Neuronal stem cell (in vitro differentiated cells): ENCODE data around the gene SUGT1.

ENCODE experiments used
- DNase-seq: peaks from one replicate; pipeline ENCODE4 v3.0.0-alpha.2; 2013; ENCODE audit warnings: low spot score
- H2AFZ ChIP-seq: one replicate; pipeline ENCODE4 v1.6.1; 2013; ENCODE audit warnings: mild to moderate bottlenecking, low read length, inconsistent platforms
- H2AK5ac ChIP-seq: 2 replicates; pipeline ENCODE4 v1.6.1; 2013; ENCODE audit warnings: low read depth, mild to moderate bottlenecking, inconsistent platforms, low read length, moderate library complexity, mixed read lengths
- H2BK120ac ChIP-seq: 2 replicates; pipeline ENCODE4 v1.6.1; 2013; ENCODE audit warnings: low read depth, mild to moderate bottlenecking, inconsistent platforms, low read length, moderate library complexity, mixed read lengths
- H2BK12ac ChIP-seq: one replicate; pipeline ENCODE4 v1.6.1; 2013; ENCODE audit warnings: low read length, inconsistent platforms
- H2BK15ac ChIP-seq: 2 replicates; pipeline ENCODE4 v1.6.1; 2013; ENCODE audit warnings: mild to moderate bottlenecking, low read length, inconsistent platforms, mixed read lengths
- H2BK5ac ChIP-seq: one replicate; pipeline ENCODE4 v1.6.1; 2013; ENCODE audit warnings: inconsistent platforms, mild to moderate bottlenecking, low read length, moderate library complexity
- H3K14ac ChIP-seq: one replicate; pipeline ENCODE4 v1.6.1; 2013; ENCODE audit warnings: low read length, inconsistent platforms
- H3K18ac ChIP-seq: 2 replicates; pipeline ENCODE4 v1.6.1; 2013; ENCODE audit warnings: low read length, inconsistent platforms
- H3K23ac ChIP-seq: 2 replicates; pipeline ENCODE4 v1.6.1; 2013; ENCODE audit warnings: low read depth, mild to moderate bottlenecking, mixed read lengths, low read length, inconsistent platforms; ENCODE audit not compliant: poor library complexity
- H3K27ac ChIP-seq: replicated peaks from 3 replicates; pipeline ENCODE4 v1.5.1; 2013; ENCODE audit warnings: low read length, inconsistent platforms
- H3K27me3 ChIP-seq, 3 experiments: 2 replicates each; pipeline ENCODE4 v1.6.1; 2013; ENCODE audit warnings: low read length in 3 of 3, mild to moderate bottlenecking in 2 of 3, inconsistent platforms in 1 of 3, low read depth in 1 of 3, mixed read lengths in 1 of 3, moderate library complexity in 1 of 3; ENCODE audit not compliant: control insufficient read depth in 3 of 3, insufficient read depth in 3 of 3
- H3K36me3 ChIP-seq, 2 donors: replicated peaks in 1 of 2; 2 replicates each; pipeline ENCODE4 v1.6.1; 2013; ENCODE audit warnings: low read length in 2 of 2; ENCODE audit not compliant: control insufficient read depth in 2 of 2, insufficient read depth in 2 of 2
- H3K4ac ChIP-seq: 2 replicates; pipeline ENCODE4 v1.6.1; 2013; ENCODE audit warnings: inconsistent platforms, mild to moderate bottlenecking, low read length, moderate library complexity
- H3K4me1 ChIP-seq, 2 donors: 1 replicate in 1 of 2; 2 replicates in 1 of 2; pipeline ENCODE4 v1.6.1; 2013; ENCODE audit warnings: low read length in 2 of 2, low read depth in 1 of 2; ENCODE audit not compliant: control insufficient read depth in 2 of 2, insufficient read depth in 1 of 2
- H3K4me2 ChIP-seq: one replicate; pipeline ENCODE4 v1.6.1; 2013; ENCODE audit warnings: mild to moderate bottlenecking, low read length, inconsistent platforms; ENCODE audit not compliant: insufficient read depth, poor library complexity, severe bottlenecking
- H3K4me3 ChIP-seq, 2 donors: 2 replicates each; pipeline ENCODE4 v1.5.1; 2013; ENCODE audit warnings: low read length in 2 of 2, mild to moderate bottlenecking in 2 of 2, inconsistent platforms in 1 of 2, moderate library complexity in 1 of 2
- H3K79me1 ChIP-seq: one replicate; pipeline ENCODE4 v1.6.1; 2013; ENCODE audit warnings: low read depth, mild to moderate bottlenecking, inconsistent platforms, low read length, moderate library complexity
- H3K9ac ChIP-seq: one replicate; pipeline ENCODE4 v1.6.1; 2013; ENCODE audit warnings: mild to moderate bottlenecking, low read depth, low read length, inconsistent platforms; ENCODE audit not compliant: poor library complexity
- H3K9me3 ChIP-seq, 2 donors: replicated peaks in 1 of 2; 2 replicates each; pipeline versions ENCODE3 to v1.6.1; 2013; ENCODE audit warnings: low read length in 2 of 2, mild to moderate bottlenecking in 2 of 2, inconsistent platforms in 1 of 2, low read depth in 1 of 2, mixed read lengths in 1 of 2, moderate library complexity in 1 of 2; ENCODE audit not compliant: control insufficient read depth in 2 of 2, insufficient read depth in 1 of 2
- H4K8ac ChIP-seq: one replicate; pipeline ENCODE4 v1.6.1; 2013; ENCODE audit warnings: low read depth, mild to moderate bottlenecking, inconsistent platforms, low read length, moderate library complexity
- H4K91ac ChIP-seq: one replicate; pipeline ENCODE4 v1.6.1; 2013; ENCODE audit warnings: low read length, low read depth, mild to moderate bottlenecking, inconsistent platforms; ENCODE audit not compliant: poor library complexity
- WGBS, 2 donors: extraction: QIAGEN DNeasy Blood & Tissue Kit; methylation state at CpG; one replicate each; pipeline ENCODE4 v1.1.7; 2013; ENCODE audit warnings: missing lambda C conversion rate in 2 of 2, mixed read lengths in 1 of 2; ENCODE audit not compliant: insufficient read length in 2 of 2, insufficient replicate concordance in 1 of 2; ENCODE audit errors: extremely low coverage in 2 of 2; 5-methylcytosine and 5-hydroxymethylcytosine counted together

The SUGT1 gene

GRCh38 chr13:52665325-52665724 lies 12.7 kb downstream of the SUGT1 start:
- Histone ChIP-seq H2AFZ (no peak overlapping the region), H2BK12ac (no peak overlapping the region), H3K4me1 (no peaks in the 10 kb centered on the region), H4K91ac (no peak overlapping the region), H3K4me2 (no peak overlapping the region), H2BK5ac (no peak overlapping the region), H3K9me3 (no peaks in the 10 kb centered on the region), H3K18ac (no peak overlapping the region), H4K8ac (no peak overlapping the region), H3K36me3 (peaks cover 10 to 100% of the 10 kb centered on the region in 2 donors), H3K4me3 (no peak overlapping the region), H3K4ac (no peak overlapping the region), H3K27ac (no peak overlapping the region), H2BK120ac (no peak overlapping the region), H2AK5ac (no peak overlapping the region), H3K79me1 (no peaks in the 10 kb centered on the region), H3K23ac (no peak overlapping the region), H3K14ac (no peak overlapping the region), H2BK15ac (no peak overlapping the region), H3K27me3 (no peaks in the 10 kb centered on the region), H3K9ac (no peak overlapping the region)
- no peak for DNase-seq

DNA sequence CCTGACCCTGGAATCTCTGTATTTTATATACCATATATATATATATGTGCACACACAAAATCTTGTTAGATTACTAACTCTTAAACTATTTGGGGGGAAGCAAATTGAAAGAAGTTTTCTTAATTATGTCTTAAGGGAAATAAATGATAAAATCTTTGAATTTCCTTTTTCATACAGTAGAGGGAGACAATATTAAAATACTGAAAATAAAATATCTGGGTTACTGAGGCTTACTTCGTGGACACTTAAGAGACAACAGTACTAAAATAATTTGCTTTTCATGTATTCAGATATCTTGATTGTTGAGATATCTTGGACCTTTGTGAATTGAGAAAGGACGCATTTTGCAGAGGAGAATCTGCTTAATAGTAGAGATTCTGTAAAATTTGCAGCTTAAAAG lies 17.0 kb downstream of the SUGT1 start:
- Histone ChIP-seq H2AFZ (no peak overlapping the region), H3K79me1 (peaks cover 2% of the 10 kb centered on the region), H4K91ac (no peak overlapping the region), H4K8ac (no peak overlapping the region), H3K14ac (no peak overlapping the region), H2BK15ac (no peak overlapping the region), H3K36me3 (peaks cover 4 to 96% of the 10 kb centered on the region in 2 donors), H3K18ac (no peak overlapping the region), H3K23ac (no peak overlapping the region), H3K27me3 (no peaks in the 10 kb centered on the region), H2BK120ac (no peak overlapping the region), H3K4me2 (no peak overlapping the region), H3K4me3 (no peak overlapping the region), H3K4ac (no peak overlapping the region), H3K4me1 (no peaks in the 10 kb centered on the region), H2BK5ac (no peak overlapping the region), H2AK5ac (no peak overlapping the region), H2BK12ac (no peak overlapping the region), H3K9ac (no peak overlapping the region), H3K9me3 (no peaks in the 10 kb centered on the region), H3K27ac (no peak overlapping the region)
- WGBS, 2 donors, result no CpG with 5 or more reads among the region's 2 CpGs
- no peak for DNase-seq

GRCh38 chr13:52670726-52671125 lies 18.1 kb downstream of the SUGT1 start:
- H3K27me3 ChIP-seq, result no peaks in the 10 kb centered on the region
- H3K18ac ChIP-seq, result no peak overlapping the region
- no peak overlapping the region for H3K9ac ChIP-seq
- no CpG with 5 or more reads among the region's 8 CpGs for WGBS, 2 donors
- H3K4ac ChIP-seq, result no peak overlapping the region
- H2BK15ac ChIP-seq, result no peak overlapping the region
- no peak overlapping the region for H3K4me2 ChIP-seq
- H2BK120ac ChIP-seq, result no peak overlapping the region
- H4K91ac ChIP-seq, result no peak overlapping the region
- no peak overlapping the region for H3K4me3 ChIP-seq
- DNase-seq, result no peak
- H3K27ac ChIP-seq, result no peak overlapping the region
- no peak overlapping the region for H2BK12ac ChIP-seq
- H3K23ac ChIP-seq, result no peak overlapping the region
- no peaks in the 10 kb centered on the region for H3K9me3 ChIP-seq
- H3K79me1 ChIP-seq, result peaks cover 2% of the 10 kb centered on the region
- H2AFZ ChIP-seq, result no peak overlapping the region
- no peak overlapping the region for H2AK5ac ChIP-seq
- H4K8ac ChIP-seq, result no peak overlapping the region
- no peaks in the 10 kb centered on the region for H3K4me1 ChIP-seq
- no peak overlapping the region for H2BK5ac ChIP-seq
- no peak overlapping the region for H3K14ac ChIP-seq
- H3K36me3 ChIP-seq, result peaks cover 4 to 96% of the 10 kb centered on the region in 2 donors

- Histone ChIP-seq H2BK15ac (no peak overlapping the region), H3K9me3 (no peaks in the 10 kb centered on the region), H3K27me3 (no peaks in the 10 kb centered on the region), H3K9ac (no peak overlapping the region), H3K23ac (no peak overlapping the region), H3K4me2 (no peak overlapping the region), H3K79me1 (peaks cover 2% of the 10 kb centered on the region), H3K36me3 (peaks cover 0 to 96% of the 10 kb centered on the region in 2 donors), H2BK5ac (no peak overlapping the region), H2BK12ac (no peak overlapping the region), H3K4ac (no peak overlapping the region), H3K4me3 (no peak overlapping the region), H3K27ac (no peak overlapping the region), H3K4me1 (no peaks in the 10 kb centered on the region), H3K14ac (no peak overlapping the region), H2AFZ (no peak overlapping the region), H4K91ac (no peak overlapping the region), H2BK120ac (no peak overlapping the region), H3K18ac (no peak overlapping the region), H4K8ac (no peak overlapping the region), H2AK5ac (no peak overlapping the region)
- no peak for DNase-seq
- no CpG with 5 or more reads among the region's 1 CpG for WGBS, 2 donors
These were observed 20.8 kb downstream of the SUGT1 start for GRCh38 chr13:52673465-52673864.
